Activated CD4-positive, alpha-beta T cell treated with anti-CD3 and anti-CD28 coated beads, Interleukin-2, amount 10 ng/mL, durations not matched to agents 24 days and 14 days (primary cell): ENCODE results near the gene PARD3. TPM values are rescaled to one million over a fixed set of nuclear protein-coding genes. Genes with fewer than 3 reads are reported as not detected.
"Not testable (repeated sequence)": the region's sequence is repeated elsewhere in the genome, so short reads cannot be mapped to it uniquely, and the experiment has no call there.

Experiments
- DNase-seq: peaks from one replicate; pipeline ENCODE4 v3.0.0; 2022
- H3K27ac Mint-ChIP-seq: one replicate; pipeline ENCODE4 v1.8.0; 2022; ENCODE audit warnings: mild to moderate bottlenecking, mixed read lengths
- H3K27me3 Mint-ChIP-seq: one replicate; pipeline ENCODE4 v1.8.0; 2022; ENCODE audit warnings: mixed read lengths
- H3K36me3 Mint-ChIP-seq: one replicate; pipeline ENCODE4 v1.8.0; 2022; ENCODE audit warnings: low read depth, mild to moderate bottlenecking, mixed read lengths
- H3K4me1 Mint-ChIP-seq: one replicate; pipeline ENCODE4 v1.8.0; 2021; ENCODE audit warnings: mixed read lengths
- H3K4me3 Mint-ChIP-seq: one replicate; pipeline ENCODE4 v1.8.0; 2022; ENCODE audit warnings: mild to moderate bottlenecking, moderate library complexity, mixed read lengths
- H3K9me3 Mint-ChIP-seq: one replicate; pipeline ENCODE4 v1.8.0; 2021; ENCODE audit warnings: mixed read lengths
- intact Hi-C: fragments of 100-400 bp; cut with micrococcal nuclease; formaldehyde crosslinking; loops from one replicate; pipeline ENCODE4 v1.15.1; 2023
- total RNA-seq: library from RNA; stranded (reverse); gene quantifications from 2 replicates; pipeline ENCODE4 v1.2.3, GENCODE V29; 2022

The PARD3 gene
- total RNA-seq, 1 donor from 2014 or later: 2.9 TPM

DNA sequence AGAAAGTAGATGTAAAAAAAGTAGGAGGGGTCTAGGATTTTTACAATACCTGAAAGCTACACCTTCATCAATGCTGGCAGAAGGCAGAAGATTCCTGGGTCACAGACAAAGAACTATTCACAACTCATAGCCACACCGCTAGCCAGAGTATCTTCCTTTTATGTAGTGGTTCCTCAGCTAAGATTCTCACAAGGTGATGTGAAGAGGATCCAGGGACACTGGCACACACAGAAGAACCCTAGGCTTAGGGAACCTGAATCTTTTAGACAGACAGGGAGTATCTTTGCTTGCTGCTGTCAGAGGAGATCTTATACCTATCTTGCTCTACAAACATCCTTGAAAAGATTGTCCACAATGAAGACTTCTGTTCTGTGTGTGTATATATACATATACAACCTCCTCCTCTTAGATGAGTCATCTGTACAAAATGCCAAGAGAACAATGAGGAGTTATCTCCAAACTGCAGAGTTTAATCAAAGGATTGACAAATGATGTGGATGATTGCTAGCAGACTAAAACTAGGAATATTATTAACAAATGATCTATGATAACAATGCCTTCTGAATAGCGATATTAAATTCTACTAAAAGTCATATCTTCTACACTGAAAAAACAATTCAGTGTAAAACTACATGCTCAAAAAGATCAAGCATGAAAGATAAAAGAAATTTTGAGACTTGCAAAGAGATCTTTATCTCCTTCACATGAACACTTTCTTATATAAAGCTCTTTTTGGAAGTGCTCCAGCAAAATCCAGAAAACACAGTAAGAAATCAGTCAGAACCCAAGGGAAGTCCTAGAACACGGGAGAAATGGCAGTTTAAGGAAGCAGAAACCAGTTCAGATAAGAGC, 409.3 kb downstream of the PARD3 start:
- H3K9me3 Mint-ChIP-seq: no peaks in the 10 kb centered on the region

DNA sequence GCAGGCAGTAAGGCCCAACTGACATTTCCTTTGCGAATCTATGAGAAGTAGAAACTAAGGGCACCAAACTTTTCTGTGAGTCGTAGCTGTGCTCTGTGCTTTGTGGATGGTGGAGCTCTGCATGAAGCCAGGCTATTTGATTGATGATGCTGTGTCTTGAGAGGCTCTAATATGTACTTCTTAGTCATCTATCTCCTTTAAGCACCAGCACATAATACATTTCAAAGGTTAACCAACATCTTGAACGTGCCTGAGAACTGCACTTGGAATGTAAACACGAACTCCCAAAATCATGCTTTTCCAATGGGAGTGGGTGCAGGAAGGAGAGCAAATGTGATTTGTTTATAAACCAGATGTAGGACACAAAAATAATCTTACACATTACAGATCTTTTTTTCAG, 411.6 kb downstream of the PARD3 start:
- no peak for DNase-seq
- Mint-ChIP-seq H3K4me3 (no peak overlapping the region), H3K27ac (no peak overlapping the region), H3K27me3 (peaks cover 2% of the 10 kb centered on the region), H3K4me1 (no peaks in the 10 kb centered on the region), H3K9me3 (no peaks in the 10 kb centered on the region), H3K36me3 (no peaks in the 10 kb centered on the region)
- intact Hi-C loops: no loop called here

More for the DNA sequence above, 409.3 kb downstream of the PARD3 start:
- intact Hi-C loops: no loop called here
- H3K4me3 Mint-ChIP-seq: no peak overlapping the region
- H3K36me3 Mint-ChIP-seq: no peaks in the 10 kb centered on the region
- H3K4me1 Mint-ChIP-seq: no peaks in the 10 kb centered on the region
- no peak overlapping the region for H3K27ac Mint-ChIP-seq
- peaks cover 2% of the 10 kb centered on the region for H3K27me3 Mint-ChIP-seq
- DNase-seq: no peak

DNA sequence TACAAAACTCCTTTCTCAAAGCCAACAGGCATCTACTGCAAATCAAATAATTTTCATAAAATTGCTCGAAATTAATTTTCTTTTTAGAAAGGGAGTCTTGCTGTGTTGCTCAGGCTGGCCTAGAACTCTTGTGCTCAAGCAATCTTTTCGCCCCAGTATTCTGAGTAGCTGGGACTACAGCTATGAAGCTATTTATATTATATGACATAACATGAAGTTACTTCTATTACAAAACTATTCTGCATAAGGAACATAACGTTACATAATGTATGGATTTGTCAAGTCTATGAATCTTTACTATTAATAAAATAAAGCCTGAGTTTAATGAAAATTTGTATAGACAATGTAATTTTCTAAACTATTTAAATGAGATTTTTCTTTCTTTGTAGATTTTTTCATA, 415.0 kb downstream of the PARD3 start:
- Mint-ChIP-seq H3K4me3 (no peak overlapping the region), H3K27me3 (no peaks in the 10 kb centered on the region), H3K36me3 (no peaks in the 10 kb centered on the region), H3K27ac (no peak overlapping the region), H3K9me3 (no peaks in the 10 kb centered on the region), H3K4me1 (no peaks in the 10 kb centered on the region)
- no peak for DNase-seq
- intact Hi-C loops: no loop called here

DNA sequence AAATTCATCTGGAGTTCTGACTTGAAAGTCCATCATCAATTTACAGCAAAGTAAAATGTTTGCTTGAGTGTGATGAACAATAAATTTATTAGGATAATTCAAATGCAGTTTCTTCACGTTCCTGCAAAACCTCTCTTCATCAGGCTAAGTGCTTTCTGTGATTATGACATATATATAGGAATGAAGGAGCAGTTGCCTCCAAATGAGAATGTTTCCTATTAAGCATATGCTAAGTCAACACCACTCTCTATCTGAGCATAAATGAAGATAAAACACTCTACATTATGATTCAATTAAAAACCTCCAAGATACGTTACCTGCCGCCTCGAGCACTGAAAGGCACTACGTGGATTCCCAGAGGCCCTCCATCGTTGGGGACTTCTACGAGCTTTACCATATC, 416.1 kb downstream of the PARD3 start:
- no peaks in the 10 kb centered on the region for H3K27me3 Mint-ChIP-seq
- no peaks in the 10 kb centered on the region for H3K4me1 Mint-ChIP-seq
- no peak for DNase-seq
- H3K27ac Mint-ChIP-seq: no peak overlapping the region
- no peaks in the 10 kb centered on the region for H3K36me3 Mint-ChIP-seq
- no peak overlapping the region for H3K4me3 Mint-ChIP-seq
- no peaks in the 10 kb centered on the region for H3K9me3 Mint-ChIP-seq
- intact Hi-C loops: no loop called here

DNA sequence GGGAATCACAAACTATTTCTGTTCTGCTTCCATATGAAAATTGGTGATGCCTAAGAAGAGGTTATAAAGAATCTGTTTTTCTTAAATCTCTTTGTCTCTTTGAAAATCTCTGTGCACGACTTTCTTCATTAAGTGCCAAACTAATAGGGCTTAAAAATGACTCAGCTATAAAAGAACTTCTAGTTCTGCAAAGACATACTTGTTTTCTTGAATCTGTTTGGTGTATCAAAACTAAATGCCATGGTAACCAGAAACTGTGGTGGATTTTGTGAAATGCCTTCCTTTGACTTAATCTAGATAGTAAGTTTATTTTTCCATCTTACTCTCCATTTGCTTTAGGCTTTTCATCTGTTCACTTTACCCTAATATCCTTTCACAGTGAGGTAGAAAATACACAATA, 417.8 kb downstream of the PARD3 start:
- no peak for DNase-seq
- Mint-ChIP-seq H3K9me3 (no peaks in the 10 kb centered on the region), H3K36me3 (no peaks in the 10 kb centered on the region), H3K27me3 (no peaks in the 10 kb centered on the region), H3K4me1 (no peaks in the 10 kb centered on the region), H3K27ac (no peak overlapping the region), H3K4me3 (no peak overlapping the region)
- intact Hi-C loops: no loop called here

DNA sequence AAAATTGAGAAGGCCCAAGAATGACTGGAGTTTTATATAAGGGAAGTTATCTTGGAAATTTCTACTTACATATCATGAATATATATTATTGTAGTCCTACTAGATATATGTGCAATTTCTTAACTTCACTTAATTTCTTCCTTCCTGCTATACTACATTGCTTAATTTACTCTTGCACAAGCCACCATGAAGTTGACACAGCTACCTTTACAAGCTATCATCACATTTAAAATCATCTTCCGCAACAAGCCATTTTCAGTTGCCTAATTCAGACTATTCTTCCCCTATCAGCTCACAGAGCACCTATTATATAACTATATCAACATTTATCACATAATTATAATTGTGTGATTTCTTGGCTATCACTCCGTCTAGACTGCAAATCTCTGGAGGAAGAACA, 418.4 kb downstream of the PARD3 start:
- Mint-ChIP-seq H3K4me3 (no peak overlapping the region), H3K36me3 (no peaks in the 10 kb centered on the region), H3K27me3 (no peaks in the 10 kb centered on the region), H3K27ac (no peak overlapping the region), H3K9me3 (no peaks in the 10 kb centered on the region), H3K4me1 (no peaks in the 10 kb centered on the region)
- intact Hi-C loops: no loop called here
- no peak for DNase-seq

DNA sequence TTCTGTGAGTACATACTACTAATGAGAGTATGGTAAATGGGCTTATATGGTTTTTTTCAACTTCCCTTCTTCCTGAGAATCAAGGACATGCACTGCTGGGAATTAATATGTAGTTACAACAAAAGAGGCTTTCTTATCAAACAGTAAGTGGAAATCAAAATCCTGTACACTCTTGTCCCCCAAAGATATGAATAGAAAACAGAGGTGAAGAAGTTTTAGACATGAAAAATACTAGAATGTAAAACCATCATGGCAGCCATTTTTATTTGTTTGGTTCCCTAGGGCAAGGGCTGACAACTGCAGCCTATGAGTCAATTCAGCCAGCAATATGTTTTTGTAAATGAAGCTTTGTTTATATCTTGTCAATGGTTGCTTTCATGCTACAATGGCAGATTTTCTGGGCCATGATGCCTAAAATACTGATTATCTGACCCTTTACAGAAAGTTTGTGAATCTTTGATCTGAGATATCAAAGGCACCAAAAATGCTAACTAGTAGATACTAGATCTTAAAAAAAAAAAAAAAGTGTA, 422.4 kb downstream of the PARD3 start:
- intact Hi-C loops: no loop called here
- Mint-ChIP-seq H3K4me3 (no peak overlapping the region), H3K27ac (no peak overlapping the region), H3K36me3 (no peaks in the 10 kb centered on the region), H3K9me3 (no peaks in the 10 kb centered on the region), H3K27me3 (no peaks in the 10 kb centered on the region), H3K4me1 (no peaks in the 10 kb centered on the region)
- DNase-seq: no peak

DNA sequence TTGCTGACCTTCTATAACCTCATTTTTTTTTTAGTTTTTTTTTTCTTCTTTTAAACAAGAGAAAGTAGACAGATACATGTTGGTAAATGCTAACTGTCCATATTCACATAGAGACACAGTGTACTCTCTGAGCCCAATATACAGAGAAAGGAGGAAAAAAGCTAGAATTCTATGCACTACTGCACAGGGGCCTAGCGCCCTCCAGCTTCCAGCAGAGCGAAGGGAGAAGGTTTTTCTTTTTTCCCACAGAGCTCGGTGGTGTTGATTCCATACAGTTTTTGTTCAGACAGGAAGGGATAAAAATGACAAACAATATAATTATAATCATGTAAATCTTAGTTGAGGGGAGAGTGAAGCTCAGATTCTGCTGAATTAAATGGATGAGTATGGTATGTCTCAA, 423.9 kb downstream of the PARD3 start:
- H3K9me3 Mint-ChIP-seq, DNase-seq, H3K4me1 Mint-ChIP-seq, H3K36me3 Mint-ChIP-seq, intact Hi-C loops, H3K4me3 Mint-ChIP-seq, H3K27ac Mint-ChIP-seq, H3K27me3 Mint-ChIP-seq: not testable (repeated sequence)

DNA sequence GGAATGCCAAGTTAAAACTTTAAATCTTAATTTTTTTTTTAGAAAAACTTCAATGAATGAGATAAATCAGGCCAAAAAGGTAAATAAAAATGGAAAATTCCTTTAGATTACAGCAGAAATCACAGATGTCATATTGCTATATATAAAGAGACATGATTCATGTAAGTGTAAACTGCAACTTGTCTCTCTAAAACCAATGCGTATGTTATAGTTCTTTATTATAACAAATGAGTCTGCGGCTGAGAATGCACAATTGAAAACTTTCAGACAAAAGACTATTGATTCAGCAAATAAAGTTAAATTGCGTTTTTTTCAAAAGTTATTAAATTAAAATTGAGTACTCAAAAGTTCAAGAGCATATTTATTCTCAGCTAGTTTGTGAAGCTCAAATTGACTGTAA, 425.3 kb downstream of the PARD3 start:
- H3K9me3 Mint-ChIP-seq: no peaks in the 10 kb centered on the region
- no peaks in the 10 kb centered on the region for H3K36me3 Mint-ChIP-seq
- H3K27me3 Mint-ChIP-seq: no peaks in the 10 kb centered on the region
- H3K4me3 Mint-ChIP-seq: no peak overlapping the region
- no peak for DNase-seq
- no peak overlapping the region for H3K27ac Mint-ChIP-seq
- no peaks in the 10 kb centered on the region for H3K4me1 Mint-ChIP-seq
- intact Hi-C loops: no loop called here

DNA sequence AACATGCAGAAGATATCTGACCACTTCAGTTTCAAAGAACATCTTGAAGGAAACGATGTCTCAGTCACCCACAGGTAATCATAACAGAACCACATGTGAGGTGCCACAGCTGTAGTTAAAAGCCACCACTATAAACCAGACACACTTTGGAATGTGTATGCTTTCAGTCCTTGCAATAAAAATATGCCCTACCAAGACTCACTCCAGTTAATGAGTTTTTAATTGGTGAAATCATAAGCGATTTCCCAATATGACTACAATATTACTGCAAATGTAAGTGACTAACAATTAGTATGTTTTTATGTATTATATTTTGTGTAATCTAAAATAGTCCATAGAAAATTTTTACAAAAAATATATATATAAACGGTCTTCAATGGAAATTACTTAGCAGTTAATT, 428.2 kb downstream of the PARD3 start:
- Mint-ChIP-seq H3K27ac (no peak overlapping the region), H3K9me3 (no peaks in the 10 kb centered on the region), H3K4me3 (no peak overlapping the region), H3K36me3 (no peaks in the 10 kb centered on the region), H3K27me3 (no peaks in the 10 kb centered on the region), H3K4me1 (no peaks in the 10 kb centered on the region)
- no peak for DNase-seq
- intact Hi-C loops: no loop called here

DNA sequence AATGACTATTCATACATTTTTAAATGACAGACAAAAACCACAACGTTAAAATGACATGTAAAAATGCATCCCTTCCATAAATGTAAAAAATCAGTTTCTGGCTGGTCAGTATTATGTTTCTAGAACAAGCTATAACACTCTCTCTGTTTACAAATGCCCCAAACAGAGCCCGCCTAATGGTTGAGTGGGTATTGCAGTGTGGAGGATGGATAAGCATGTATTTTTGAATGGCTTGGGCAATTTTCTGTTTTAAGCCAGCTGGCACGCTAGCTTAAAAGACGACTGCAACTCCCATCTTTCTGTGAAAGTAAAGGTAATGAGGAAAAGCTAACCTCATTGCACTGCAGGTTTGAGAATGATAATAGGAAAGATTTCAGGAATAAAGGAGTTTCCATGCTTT, 430.7 kb downstream of the PARD3 start:
- Mint-ChIP-seq H3K4me3 (no peak overlapping the region), H3K36me3 (no peaks in the 10 kb centered on the region), H3K4me1 (no peaks in the 10 kb centered on the region), H3K27me3 (no peaks in the 10 kb centered on the region), H3K27ac (no peak overlapping the region), H3K9me3 (no peaks in the 10 kb centered on the region)
- intact Hi-C loops: no loop called here
- DNase-seq: no peak

DNA sequence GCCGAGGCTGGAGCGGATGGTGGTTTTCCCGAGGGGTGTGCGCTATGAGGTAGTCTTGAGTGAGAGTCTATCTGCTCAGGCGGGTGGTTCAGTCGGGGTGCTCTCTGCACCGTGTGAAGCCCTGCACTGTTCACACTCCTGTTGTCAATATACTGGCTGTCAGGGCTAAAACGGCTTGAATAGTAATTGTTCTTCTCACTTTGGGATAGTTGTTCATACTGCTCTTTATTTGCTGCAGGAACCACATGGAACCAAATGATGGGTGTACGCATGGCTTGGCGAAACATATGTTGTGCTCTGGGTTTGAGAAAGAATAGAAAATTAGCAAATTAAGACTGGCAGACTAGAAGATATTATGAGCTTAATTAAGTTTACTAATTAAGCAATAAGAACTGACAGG, 432.5 kb downstream of the PARD3 start:
- Mint-ChIP-seq H3K4me3 (no peak overlapping the region), H3K36me3 (no peaks in the 10 kb centered on the region)
- no peak for DNase-seq

DNA sequence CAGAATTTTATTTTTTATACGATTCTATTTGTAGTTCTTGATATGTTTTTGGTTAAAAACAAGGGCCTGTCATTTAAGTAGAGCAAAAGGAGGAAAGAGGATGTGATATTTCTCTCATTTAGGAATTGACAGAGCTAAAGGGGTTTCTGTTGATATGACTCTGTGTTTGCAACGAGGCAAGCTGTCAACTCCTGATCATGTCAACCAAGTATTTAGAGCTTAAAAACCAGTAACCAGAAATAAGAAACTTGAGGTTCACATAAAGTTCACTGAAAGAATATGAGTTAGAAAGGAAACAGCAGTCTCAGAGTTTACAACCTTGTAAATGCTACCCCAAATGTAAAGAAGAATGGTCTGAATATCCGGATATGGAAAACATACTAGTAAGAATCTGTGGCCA, 434.2 kb downstream of the PARD3 start:
- DNase-seq: no peak
- no peaks in the 10 kb centered on the region for H3K27me3 Mint-ChIP-seq
- no peaks in the 10 kb centered on the region for H3K36me3 Mint-ChIP-seq
- intact Hi-C loops: no loop called here
- H3K9me3 Mint-ChIP-seq: no peaks in the 10 kb centered on the region
- H3K4me1 Mint-ChIP-seq: no peaks in the 10 kb centered on the region
- H3K4me3 Mint-ChIP-seq: no peak overlapping the region
- no peak overlapping the region for H3K27ac Mint-ChIP-seq

More for the DNA sequence above, 432.5 kb downstream of the PARD3 start:
- H3K27ac Mint-ChIP-seq: no peak overlapping the region
- H3K4me1 Mint-ChIP-seq: no peaks in the 10 kb centered on the region
- H3K27me3 Mint-ChIP-seq: no peaks in the 10 kb centered on the region
- intact Hi-C loops: no loop called here
- no peaks in the 10 kb centered on the region for H3K9me3 Mint-ChIP-seq

DNA sequence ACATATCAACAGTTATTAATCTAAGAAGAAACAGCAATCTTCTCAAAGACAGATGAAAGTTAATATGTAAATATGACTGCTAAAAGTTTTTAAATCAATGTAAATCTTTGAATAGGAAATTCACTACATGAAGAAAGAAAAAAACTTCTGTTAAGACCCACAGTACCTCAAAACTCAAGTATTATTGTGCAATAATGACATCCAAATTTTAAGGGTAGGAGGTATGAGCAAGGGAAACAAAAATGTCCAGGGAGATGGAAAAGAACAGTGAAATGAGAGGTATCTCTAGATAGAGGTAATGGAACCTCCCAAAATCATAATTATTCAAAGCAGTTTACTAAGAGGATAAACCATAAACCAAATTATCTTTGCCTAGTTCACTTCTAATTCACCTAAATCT, 436.8 kb downstream of the PARD3 start:
- Mint-ChIP-seq H3K27me3 (no peaks in the 10 kb centered on the region), H3K36me3 (no peaks in the 10 kb centered on the region), H3K4me1 (peaks cover 4% of the 10 kb centered on the region), H3K9me3 (no peaks in the 10 kb centered on the region), H3K4me3 (no peak overlapping the region), H3K27ac (no peak overlapping the region)
- DNase-seq: no peak
- intact Hi-C loops: no loop called here

DNA sequence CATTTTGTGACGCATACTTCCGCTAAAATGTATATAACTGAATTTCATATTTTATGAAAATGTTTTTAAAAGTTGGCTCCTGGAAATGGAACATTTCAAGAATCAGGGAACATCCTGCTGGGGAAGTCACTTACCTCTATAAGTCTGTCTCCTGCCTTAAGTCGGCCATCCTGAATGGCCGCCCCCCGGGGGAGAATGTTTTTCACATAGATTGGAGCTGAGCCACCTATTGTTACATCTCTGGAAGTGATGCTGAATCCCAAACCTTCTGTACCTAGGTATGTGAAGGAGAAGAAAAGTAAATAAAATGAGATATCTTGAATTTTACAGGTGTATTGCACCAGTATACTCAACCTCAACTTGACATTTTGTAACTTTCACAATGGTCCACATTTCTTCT, 437.3 kb downstream of the PARD3 start:
- Mint-ChIP-seq H3K9me3 (no peaks in the 10 kb centered on the region), H3K4me1 (peaks cover 4% of the 10 kb centered on the region), H3K27me3 (no peaks in the 10 kb centered on the region), H3K4me3 (no peak overlapping the region), H3K27ac (no peak overlapping the region), H3K36me3 (no peaks in the 10 kb centered on the region)
- intact Hi-C loops: no loop called here
- no peak for DNase-seq
